Testis (tissue), 3 donors: ENCODE measurements around the gene PLA2R1. TPM values are rescaled to one million over a fixed set of nuclear protein-coding genes. Genes with fewer than 3 reads are reported as not detected.

Source experiments
- DNase-seq: peaks from one replicate; pipeline ENCODE4 v3.0.0-alpha.2; 2019
- H3K27ac ChIP-seq, 2 donors: fragments of 200-600 bp; sonication (generic); one replicate each; pipeline ENCODE4 v1.5.1; 2019
- H3K27me3 ChIP-seq: fragments of 200-600 bp; sonication (generic); one replicate; pipeline ENCODE4 v1.5.1; 2019
- H3K36me3 ChIP-seq: fragments of 200-600 bp; sonication (generic); one replicate; pipeline ENCODE4 v1.5.1; 2017; ENCODE audit warnings: low read depth; ENCODE audit errors: missing control alignments
- H3K4me1 ChIP-seq: fragments of 200-600 bp; sonication (generic); one replicate; pipeline ENCODE4 v1.5.1; 2019
- H3K4me3 ChIP-seq, 2 donors: fragments of 200-600 bp; sonication (generic); one replicate each; pipeline ENCODE4 v1.5.1; 2017 to 2019
- H3K9me3 ChIP-seq: fragments of 200-600 bp; sonication (generic); one replicate; pipeline ENCODE4 v1.5.1; 2017
- POLR2A ChIP-seq: fragments of 450-650 bp; IDR thresholded peaks from one replicate; pipeline ENCODE4 v1.6.1; 2017; ENCODE audit warnings: antibody characterized with exemption, mild to moderate bottlenecking, moderate library complexity
- WGBS, 2 donors: methylation state at CpG; one replicate each; pipeline ENCODE4 v1.1.5; 2018; 5-methylcytosine and 5-hydroxymethylcytosine counted together
- intact Hi-C: fragments of 100-400 bp; cut with DNase I; formaldehyde crosslinking; loops from one replicate; pipeline ENCODE4 v1.15.1; 2023; ENCODE audit warnings: low total_unique reads
- polyA plus RNA-seq: library from polyadenylated mRNA; stranded (reverse); fragments of 350-450 nt; fragmentation: Illumina TruSeq; extraction: RNeasy Lipid Tissue Mini Kit (QIAGEN cat#74804); gene quantifications from one replicate; pipeline ENCODE4 v1.2.3, GENCODE V29; 2014; ENCODE audit warnings: low read depth, low replicate concordance; ENCODE audit not compliant: insufficient read depth
- total RNA-seq, 2 donors: library from RNA; depleted of rRNA; stranded (reverse); fragments of >200 nt; gene quantifications; one replicate each; pipeline ENCODE4 v1.2.3, GENCODE V29; 2016
- TF ChIP-seq, protein P1 (sequence below), 3 experiments: fragments of 450-650 bp in 2 of 3; fragments of 200-600 bp in 1 of 3; sonication (generic) in 1 of 3; IDR thresholded peaks; one replicate each; pipeline ENCODE4 v1.5.1; 2016 to 2019; ENCODE audit warnings: antibody characterized with exemption in 3 of 3, mild to moderate bottlenecking in 2 of 3, moderate library complexity in 1 of 3

Gene PLA2R1
- total and polyA plus RNA-seq, 3 donors from 2014 or later = 3.4 to 5.3 (median 5.0) TPM

DNA sequence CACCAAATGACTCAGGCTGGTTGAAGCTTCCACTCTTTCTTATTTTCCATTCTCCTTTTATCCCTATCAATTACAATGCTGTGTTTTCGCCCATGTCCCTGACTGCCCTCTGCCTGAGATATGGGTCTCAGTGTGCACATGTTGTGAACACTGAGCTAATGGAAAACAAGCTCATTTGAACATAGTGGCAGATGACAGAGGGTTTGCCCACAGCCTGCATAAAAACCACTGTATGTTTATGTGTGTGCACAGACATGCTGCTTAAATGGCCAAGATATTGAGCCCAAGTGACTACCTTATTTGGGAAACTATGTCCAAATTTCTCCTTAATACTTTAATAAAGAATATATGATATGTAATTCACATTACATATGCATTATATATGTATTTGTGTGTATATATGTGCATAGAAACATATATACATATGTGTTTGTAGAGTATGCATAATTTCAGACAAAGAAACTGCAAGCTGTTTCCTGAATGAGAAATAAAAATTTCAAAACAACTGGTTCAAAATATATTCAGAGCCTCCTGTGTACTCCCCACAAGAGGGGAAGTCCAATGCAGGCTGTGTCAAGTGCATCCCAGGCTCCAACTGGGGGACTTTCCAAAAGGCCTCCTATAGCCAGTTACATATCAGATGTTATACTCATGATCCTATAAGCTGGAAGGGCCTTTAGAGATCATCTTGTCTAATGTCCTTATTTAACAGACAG lies 171.7 kb downstream of the PLA2R1 start:
- no peak overlapping the region for H3K4me3 ChIP-seq
- intact Hi-C loops = no loop called here
- no peaks in the 10 kb centered on the region for H3K4me1 ChIP-seq
- 83 to 92% methylated on average over 1 of the region's 1 CpG for WGBS, 2 donors
- H3K9me3 ChIP-seq = no peaks in the 10 kb centered on the region
- H3K36me3 ChIP-seq = no peaks in the 10 kb centered on the region
- TF ChIP-seq POLR2A = no peak
- TF ChIP-seq, protein P1, sequence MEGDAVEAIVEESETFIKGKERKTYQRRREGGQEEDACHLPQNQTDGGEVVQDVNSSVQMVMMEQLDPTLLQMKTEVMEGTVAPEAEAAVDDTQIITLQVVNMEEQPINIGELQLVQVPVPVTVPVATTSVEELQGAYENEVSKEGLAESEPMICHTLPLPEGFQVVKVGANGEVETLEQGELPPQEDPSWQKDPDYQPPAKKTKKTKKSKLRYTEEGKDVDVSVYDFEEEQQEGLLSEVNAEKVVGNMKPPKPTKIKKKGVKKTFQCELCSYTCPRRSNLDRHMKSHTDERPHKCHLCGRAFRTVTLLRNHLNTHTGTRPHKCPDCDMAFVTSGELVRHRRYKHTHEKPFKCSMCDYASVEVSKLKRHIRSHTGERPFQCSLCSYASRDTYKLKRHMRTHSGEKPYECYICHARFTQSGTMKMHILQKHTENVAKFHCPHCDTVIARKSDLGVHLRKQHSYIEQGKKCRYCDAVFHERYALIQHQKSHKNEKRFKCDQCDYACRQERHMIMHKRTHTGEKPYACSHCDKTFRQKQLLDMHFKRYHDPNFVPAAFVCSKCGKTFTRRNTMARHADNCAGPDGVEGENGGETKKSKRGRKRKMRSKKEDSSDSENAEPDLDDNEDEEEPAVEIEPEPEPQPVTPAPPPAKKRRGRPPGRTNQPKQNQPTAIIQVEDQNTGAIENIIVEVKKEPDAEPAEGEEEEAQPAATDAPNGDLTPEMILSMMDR (IDR thresholded peaks at IDR 0.05) = no peak
- H3K27ac ChIP-seq = no peak overlapping the region
- no peaks in the 10 kb centered on the region for H3K27me3 ChIP-seq
- no peak for DNase-seq

DNA sequence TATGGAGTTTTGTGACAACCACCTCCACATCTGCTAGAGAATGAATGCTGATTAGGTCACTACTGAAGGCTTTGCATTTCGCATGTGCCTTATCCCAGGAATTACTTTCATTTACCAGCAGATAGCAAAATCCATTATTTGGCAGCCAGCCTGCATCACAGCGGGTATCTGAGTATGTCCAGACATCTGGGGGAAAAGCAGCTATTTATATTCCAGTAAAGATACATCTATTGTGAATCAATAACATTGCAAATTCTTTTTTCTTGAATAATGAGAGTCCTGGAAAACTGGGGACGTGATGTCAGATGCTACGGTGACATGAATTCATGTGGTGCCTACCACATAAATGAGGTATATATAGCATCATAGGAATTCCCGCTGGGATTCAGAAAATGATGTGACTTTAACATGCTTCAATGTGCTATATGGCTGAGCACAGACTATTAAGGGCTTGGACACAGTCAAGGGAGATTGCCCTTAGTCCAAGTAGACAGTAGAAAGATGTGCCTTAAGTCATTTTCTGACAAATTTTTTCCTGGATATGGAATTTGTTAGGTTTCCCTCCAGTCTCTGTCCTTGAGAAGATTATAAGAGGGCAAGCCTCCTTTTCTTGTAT lies 180.2 kb downstream of the PLA2R1 start:
- no peak overlapping the region for H3K27ac ChIP-seq
- H3K36me3 ChIP-seq = no peaks in the 10 kb centered on the region
- TF ChIP-seq, protein P1 (IDR thresholded peaks at IDR 0.05) = no peak
- TF ChIP-seq POLR2A = no peak
- WGBS, 2 donors = 72 to 86% methylated on average over 5 of the region's 5 CpGs
- H3K4me1 ChIP-seq = no peaks in the 10 kb centered on the region
- H3K9me3 ChIP-seq = no peaks in the 10 kb centered on the region
- H3K4me3 ChIP-seq = no peak overlapping the region
- no peak for DNase-seq
- no peaks in the 10 kb centered on the region for H3K27me3 ChIP-seq
- intact Hi-C loops = no loop called here

Other genes with a start within 250 kb of the PLA2R1 start
- gene LY75, start 157.9 kb downstream of the PLA2R1 start, total RNA-seq = 1 to 10 TPM in 1 of 2 donors, under 1 TPM in 1; 0.63 to 1.5 TPM
- 1.8 TPM for gene LY75, start 157.9 kb downstream of the PLA2R1 start, polyA plus RNA-seq
- gene ITGB6, start 137.7 kb upstream of the PLA2R1 start, total RNA-seq = under 1 TPM; 0.12 to 0.79 TPM
- 0.18 TPM for gene ITGB6, start 137.7 kb upstream of the PLA2R1 start, polyA plus RNA-seq